GM18951 (cell line): ENCODE measurements around the gene DEPP1.

Experiments used
- POLR2A ChIP-seq: IDR thresholded peaks from 4 replicates; pipeline ENCODE4 v1.6.1; 2011; ENCODE audit warnings: mild to moderate bottlenecking; ENCODE audit not compliant: insufficient read length, insufficient read depth; ENCODE audit errors: extremely low read depth
- in situ Hi-C: fragments of 300-500 bp; cut with MboI; formaldehyde crosslinking; loops from one replicate; pipeline ENCODE4 v1.12.0; 2022; ENCODE audit warnings: low sequenced_read_pairs, mixed read lengths, inconsistent platforms; ENCODE audit not compliant: unreplicated experiment

The DEPP1 gene

GRCh38 chr10:44939691-44940401 lies 38.8 kb downstream of the DEPP1 start:
- in situ Hi-C loops: no loop called here
- TF ChIP-seq POLR2A: no peak

- in situ Hi-C loops: no loop called here
- TF ChIP-seq POLR2A: no peak
These were observed 39.7 kb downstream of the DEPP1 start for GRCh38 chr10:44938956-44939355.

GRCh38 chr10:44937196-44938005 lies 41.2 kb downstream of the DEPP1 start:
- no peak for TF ChIP-seq POLR2A
- in situ Hi-C loops: no loop called here

GRCh38 chr10:44936314-44936975 lies 42.2 kb downstream of the DEPP1 start:
- in situ Hi-C loops: no loop called here
- no peak for TF ChIP-seq POLR2A

- in situ Hi-C loops: no loop called here
- TF ChIP-seq POLR2A: no peak
These were observed 42.7 kb downstream of the DEPP1 start for GRCh38 chr10:44935966-44936295.

- no peak for TF ChIP-seq POLR2A
These were observed 43.2 kb downstream of the DEPP1 start for GRCh38 chr10:44935201-44935965.

GRCh38 chr10:44934416-44935200 lies 44.0 kb downstream of the DEPP1 start:
- no peak for TF ChIP-seq POLR2A
- in situ Hi-C loops: no loop called here

More at GRCh38 chr10:44935201-44935965, 43.2 kb downstream of the DEPP1 start:
- in situ Hi-C loops: no loop called here

- in situ Hi-C loops: no loop called here
- TF ChIP-seq POLR2A: no peak
These were observed 44.9 kb downstream of the DEPP1 start for GRCh38 chr10:44933451-44934321.

GRCh38 chr10:44932517-44933450 lies 45.8 kb downstream of the DEPP1 start:
- TF ChIP-seq POLR2A: no peak
- in situ Hi-C loops: no loop called here

GRCh38 chr10:44931621-44932516 lies 46.7 kb downstream of the DEPP1 start:
- in situ Hi-C loops: no loop called here
- TF ChIP-seq POLR2A: no peak
